ENCODE measurements around the gene IQSEC3. TPM values are rescaled to one million over a fixed set of nuclear protein-coding genes. Genes with fewer than 3 reads are reported as not detected.
A peak's percentile ranks its signal among the peaks of the same experiment; 100 is the strongest.
"Not testable (repeated sequence)": the region's sequence is repeated elsewhere in the genome, so short reads cannot be mapped to it uniquely, and the experiment has no call there.

The IQSEC3 gene
- total RNA-seq, 6 donors from 2014 or later, result 2.1 to 19.0 (median 8.2) TPM

GRCh38 chr12:74420-75190 lies 8.0 kb downstream of the IQSEC3 start:
- not testable (repeated sequence) for H3K4me1 ChIP-seq; H3K36me3 ChIP-seq; ATAC-seq (ENCODE audit: low FRiP score in 2 of 2); H3K27ac ChIP-seq; H3K9me3 ChIP-seq; H3K4me3 ChIP-seq; DNase-seq
- WGBS, 2 donors, result 76 to 79% methylated on average over 8 of the region's 8 CpGs
- H3K27me3 ChIP-seq, result peaks cover 0 to 13% (median 5%) of the 10 kb centered on the region in 4 donors

- not testable (repeated sequence) for H3K36me3 ChIP-seq; H3K4me1 ChIP-seq; H3K27ac ChIP-seq; ATAC-seq (ENCODE audit: low FRiP score in 2 of 2); H3K9me3 ChIP-seq; H3K4me3 ChIP-seq; DNase-seq
- peaks cover 0 to 12% (median 5%) of the 10 kb centered on the region in 4 donors for H3K27me3 ChIP-seq
- 72 to 86% methylated on average over 5 of the region's 5 CpGs for WGBS, 2 donors
Measured at GRCh38 chr12:75541-75940, 9.0 kb downstream of the IQSEC3 start.

- WGBS, 2 donors, result 88 to 89% methylated on average over 10 of the region's 10 CpGs
- H3K27me3 ChIP-seq, result peaks cover 0 to 12% (median 5%) of the 10 kb centered on the region in 4 donors
- H3K4me3 ChIP-seq; H3K9me3 ChIP-seq; ATAC-seq (ENCODE audit: low FRiP score in 2 of 2); H3K4me1 ChIP-seq; H3K27ac ChIP-seq; H3K36me3 ChIP-seq: not testable (repeated sequence)
- peak in 1 of 2 donors; percentile 52 for DNase-seq
Measured at GRCh38 chr12:76102-76501, 9.5 kb downstream of the IQSEC3 start.

- not testable (repeated sequence) for H3K9me3 ChIP-seq, H3K4me3 ChIP-seq, H3K36me3 ChIP-seq, H3K27ac ChIP-seq, H3K4me1 ChIP-seq, DNase-seq
- peaks cover 0 to 12% (median 5%) of the 10 kb centered on the region in 4 donors for H3K27me3 ChIP-seq
- ATAC-seq (ENCODE audit: low FRiP score in 2 of 2), result peak in 1 of 2 donors; percentile 9
- 85 to 91% methylated on average over 8 of the region's 8 CpGs for WGBS, 2 donors
Measured at GRCh38 chr12:76551-76950, 10.0 kb downstream of the IQSEC3 start.

GRCh38 chr12:77101-77719 lies 10.6 kb downstream of the IQSEC3 start:
- WGBS, 2 donors, result 71 to 75% methylated on average over 10 to 11 of the region's 26 CpGs
- ATAC-seq (ENCODE audit: low FRiP score in 2 of 2), result peak; percentile 2 to 15
- H3K27me3 ChIP-seq, result peaks cover 0 to 12% (median 5%) of the 10 kb centered on the region in 4 donors
- H3K9me3 ChIP-seq, H3K4me3 ChIP-seq, H3K4me1 ChIP-seq, H3K36me3 ChIP-seq, H3K27ac ChIP-seq, DNase-seq: not testable (repeated sequence)

- H3K27me3 ChIP-seq, result peaks cover 0 to 12% (median 5%) of the 10 kb centered on the region in 4 donors
- H3K4me3 ChIP-seq, result peak overlapping the region in 2 of 4 donors; percentile 4 to 21
- peak in 1 of 2 donors; percentile 88 for DNase-seq
- not testable (repeated sequence) for H3K9me3 ChIP-seq, H3K4me1 ChIP-seq, H3K36me3 ChIP-seq, H3K27ac ChIP-seq
- peak in 1 of 2 donors; percentile 69 for ATAC-seq (ENCODE audit: low FRiP score in 2 of 2)
- 5% methylated on average over 18 of the region's 82 CpGs; no CpG with 5 or more reads in 1 of the 2 donors for WGBS, 2 donors
Measured at GRCh38 chr12:77769-78383, 11.3 kb downstream of the IQSEC3 start.

- no peaks in the 10 kb centered on the region for H3K9me3 ChIP-seq
- DNase-seq, result no peak
- no peaks in the 10 kb centered on the region for H3K36me3 ChIP-seq
- TF ChIP-seq POLR2AphosphoS5 (IDR thresholded peaks at IDR 0.05), result no peak
- no peak for TF ChIP-seq EP300 (IDR thresholded peaks at IDR 0.05)
- no peak for TF ChIP-seq CTCF (IDR thresholded peaks at IDR 0.05)
- no peak for TF ChIP-seq POLR2A (IDR thresholded peaks at IDR 0.05)
- WGBS, 2 donors, result 88 to 89% methylated on average over 5 of the region's 5 CpGs
- H3K4me1 ChIP-seq, result peaks cover 0 to 6% (median 0%) of the 10 kb centered on the region in 4 donors
- H3K27me3 ChIP-seq, result peaks cover 0 to 12% (median 5%) of the 10 kb centered on the region in 4 donors
- H3K4me3 ChIP-seq, result no peak overlapping the region
- no peak for ATAC-seq (ENCODE audit: low FRiP score in 2 of 2)
- H3K27ac ChIP-seq, result no peak overlapping the region
Measured at GRCh38 chr12:78981-79380, 12.4 kb downstream of the IQSEC3 start.

Measured in upper lobe of left lung (tissue), 6 donors.